IMR-90 (cell line): ENCODE data around the gene TCHH. TPM values are rescaled to one million over a fixed set of nuclear protein-coding genes. Genes with fewer than 3 reads are reported as not detected.

Experiments used
- ATAC-seq: fragments of 200-7000 bp; cut with Tn5 transposase; 2 replicates; pipeline ENCODE4 v1.9.1; 2020; ENCODE audit warnings: low read depth, mild to moderate bottlenecking, moderate library complexity
- BruUV-seq: library from RNA; stranded (reverse); fragments of 400-500 nt; replicated peaks from 2 replicates; lab custom pipeline; 2021; lab: Mats Ljungman, UMichigan
- CTCF ChIA-PET: fragments of 300-600 bp; formaldehyde crosslinking; extraction: SDS; loops from one replicate; lab custom pipeline; 2021; ENCODE audit warnings: antibody characterized with exemption; lab: Yijun Ruan, JAX
- POLR2A ChIA-PET: fragments of 300-600 bp; sonication (Branson Sonifier 250); formaldehyde crosslinking; loops from one replicate; lab custom pipeline; 2022; ENCODE audit warnings: antibody characterized with exemption; ENCODE audit not compliant: unreplicated experiment; lab: Charles Lee
- DNase-seq: peaks from one replicate; pipeline ENCODE4 v3.0.0; 2013
- H2AFZ ChIP-seq: replicated peaks from 2 replicates; pipeline ENCODE3; 2013; ENCODE audit warnings: low read length, mild to moderate bottlenecking; ENCODE audit not compliant: poor library complexity
- H2AK5ac ChIP-seq: 2 replicates; pipeline ENCODE4 v1.6.1; 2013; ENCODE audit warnings: low read depth, low read length, inconsistent platforms
- H2AK9ac ChIP-seq: replicated peaks from 2 replicates; pipeline ENCODE3; 2013; ENCODE audit warnings: mild to moderate bottlenecking, low read depth, low read length, moderate library complexity; ENCODE audit not compliant: poor library complexity
- H2BK120ac ChIP-seq: 2 replicates; pipeline ENCODE4 v1.6.1; 2013; ENCODE audit warnings: low read depth, low read length, inconsistent platforms
- H2BK15ac ChIP-seq: 3 replicates; pipeline ENCODE4 v1.6.1; 2013; ENCODE audit warnings: low read depth, low read length, inconsistent platforms
- H2BK20ac ChIP-seq: 2 replicates; pipeline ENCODE4 v1.6.1; 2013; ENCODE audit warnings: low read depth, mild to moderate bottlenecking, inconsistent platforms, low read length, moderate library complexity
- H2BK5ac ChIP-seq: 2 replicates; pipeline ENCODE4 v1.6.1; 2013; ENCODE audit warnings: mild to moderate bottlenecking, low read depth, low read length, inconsistent platforms; ENCODE audit not compliant: poor library complexity, severe bottlenecking
- H3K14ac ChIP-seq: replicated peaks from 2 replicates; pipeline ENCODE4 v1.6.1; 2013; ENCODE audit warnings: low read depth, low read length, inconsistent platforms
- H3K18ac ChIP-seq: 2 replicates; pipeline ENCODE4 v1.6.1; 2013; ENCODE audit warnings: low read depth, low read length, control low read depth
- H3K23ac ChIP-seq: 2 replicates; pipeline ENCODE4 v1.6.1; 2013; ENCODE audit warnings: low read depth, low read length, inconsistent platforms
- H3K27ac ChIP-seq: 2 replicates; pipeline ENCODE4 v1.5.1; 2013; ENCODE audit warnings: mild to moderate bottlenecking, control low read depth, low read length; ENCODE audit not compliant: insufficient read depth
- H3K27me3 ChIP-seq: 2 replicates; pipeline ENCODE4 v1.6.1; 2013; ENCODE audit warnings: low read length; ENCODE audit not compliant: control insufficient read depth, insufficient read depth
- H3K36me3 ChIP-seq: 2 replicates; pipeline ENCODE4 v1.6.1; 2013; ENCODE audit warnings: low read length, mixed read lengths; ENCODE audit not compliant: control insufficient read depth, insufficient read depth
- H3K4ac ChIP-seq: 2 replicates; pipeline ENCODE4 v1.6.1; 2013; ENCODE audit warnings: low read depth, low read length, inconsistent platforms
- H3K4me1 ChIP-seq: 2 replicates; pipeline ENCODE4 v1.6.1; 2013; ENCODE audit warnings: low read length, mixed read lengths; ENCODE audit not compliant: control insufficient read depth, insufficient read depth
- H3K4me2 ChIP-seq: 2 replicates; pipeline ENCODE4 v1.6.1; 2013; ENCODE audit warnings: low read depth, mild to moderate bottlenecking, control low read depth, low read length, moderate library complexity
- H3K4me3 ChIP-seq: 2 replicates; pipeline ENCODE4 v1.5.1; 2013; ENCODE audit warnings: low read depth, mild to moderate bottlenecking, control low read depth, low read length, moderate library complexity; ENCODE audit not compliant: insufficient read depth
- H3K56ac ChIP-seq: 2 replicates; pipeline ENCODE4 v1.6.1; 2013; ENCODE audit warnings: low read length, inconsistent platforms; ENCODE audit not compliant: insufficient read depth; ENCODE audit errors: extremely low read depth
- H3K79me1 ChIP-seq, 2 experiments: 2 replicates each; pipeline ENCODE4 v1.6.1; 2013; ENCODE audit warnings: low read length in 2 of 2, inconsistent platforms in 1 of 2, low read depth in 1 of 2
- H3K9ac ChIP-seq: 2 replicates; pipeline ENCODE4 v1.6.1; 2013; ENCODE audit warnings: low read depth, low read length, control low read depth
- H3K9me1 ChIP-seq: 2 replicates; pipeline ENCODE4 v1.6.1; 2013; ENCODE audit warnings: low read length, inconsistent platforms; ENCODE audit not compliant: insufficient read depth
- H3K9me3 ChIP-seq: 2 replicates; pipeline ENCODE4 v1.6.1; 2013; ENCODE audit warnings: low read length; ENCODE audit not compliant: control insufficient read depth, insufficient read depth
- H4K20me1 ChIP-seq: 2 replicates; pipeline ENCODE4 v1.6.1; 2013; ENCODE audit warnings: low read length, inconsistent platforms; ENCODE audit not compliant: insufficient read depth
- H4K5ac ChIP-seq: 2 replicates; pipeline ENCODE4 v1.6.1; 2013; ENCODE audit warnings: mild to moderate bottlenecking, low read depth, low read length, control low read depth
- H4K8ac ChIP-seq, 2 experiments: 2 replicates each; pipeline ENCODE4 v1.6.1; 2013; ENCODE audit warnings: low read depth in 2 of 2, low read length in 2 of 2, control low read depth in 1 of 2, inconsistent platforms in 1 of 2
- H4K91ac ChIP-seq: 2 replicates; pipeline ENCODE4 v1.6.1; 2013; ENCODE audit warnings: low read depth, low read length, inconsistent platforms; ENCODE audit not compliant: insufficient read depth
- ELK1 ChIP-seq: fragments of 150-350 bp; IDR thresholded peaks from 2 replicates; pipeline ENCODE4 v1.6.1; 2016; ENCODE audit warnings: low read depth, mild to moderate bottlenecking, low read length, moderate library complexity, borderline replicate concordance
- MAFK ChIP-seq: IDR thresholded peaks from 2 replicates; pipeline ENCODE4 v1.6.1; 2012; ENCODE audit warnings: low read depth, low read length, improper control_type of control experiment
- MAZ ChIP-seq: IDR thresholded peaks from 2 replicates; pipeline ENCODE4 v1.6.1; 2012; ENCODE audit warnings: low read depth, mild to moderate bottlenecking, low read length, improper control_type of control experiment, moderate library complexity, borderline replicate concordance
- NFE2L2 ChIP-seq: fragments of 150-350 bp; IDR thresholded peaks from 2 replicates; pipeline ENCODE4 v1.6.1; 2016; ENCODE audit warnings: low read depth, mild to moderate bottlenecking, low read length
- RAD21 ChIP-seq: IDR thresholded peaks from 2 replicates; pipeline ENCODE4 v1.6.1; 2012; ENCODE audit warnings: low read length, improper control_type of control experiment
- RCOR1 ChIP-seq: IDR thresholded peaks from 2 replicates; pipeline ENCODE4 v1.6.1; 2012; ENCODE audit warnings: mild to moderate bottlenecking, low read length, improper control_type of control experiment; ENCODE audit not compliant: insufficient replicate concordance
- RFX5 ChIP-seq: IDR thresholded peaks from 2 replicates; pipeline ENCODE4 v1.8.0; 2012; ENCODE audit warnings: low read depth, mild to moderate bottlenecking, low read length, moderate library complexity
- USF2 ChIP-seq: fragments of 150-350 bp; IDR thresholded peaks from 2 replicates; pipeline ENCODE4 v1.6.1; 2017; ENCODE audit warnings: mild to moderate bottlenecking, antibody characterized with exemption, low read length, low read depth
- WGBS, 2 experiments: methylation state at CpG; one replicate each; pipeline versions ENCODE4 v1.1.5 to v1.1.7; 2013; ENCODE audit warnings: missing lambda C conversion rate in 2 of 2; ENCODE audit not compliant: insufficient read length in 1 of 2; ENCODE audit errors: extremely low coverage in 2 of 2; 5-methylcytosine and 5-hydroxymethylcytosine counted together
- dilution Hi-C: fragments of 300-500 bp; cut with HindIII; formaldehyde crosslinking; loops from one replicate; pipeline ENCODE4 v1.14.3; 2018; ENCODE audit warnings: low sequenced_read_pairs; ENCODE audit not compliant: unreplicated experiment
- in situ Hi-C: fragments of 300-500 bp; cut with MboI; formaldehyde crosslinking; loops from 3 replicates; pipeline ENCODE4 v1.14.3; 2019; ENCODE audit warnings: low sequenced_read_pairs, inconsistent platforms, mixed read lengths
- intact Hi-C: fragments of 100-400 bp; cut with micrococcal nuclease; formaldehyde crosslinking; loops from 2 replicates; pipeline ENCODE4 v1.10.0; 2022
- polyA plus RNA-seq, 3 experiments: library from polyadenylated mRNA; depleted of rRNA; stranded (reverse); fragments of >200 nt; gene quantifications; 2 replicates each; pipeline ENCODE4 v1.2.3, GENCODE V29; 2012; ENCODE audit warnings: low replicate concordance in 1 of 3
- total RNA-seq: library from RNA; depleted of rRNA; stranded (reverse); fragments of >200 nt; gene quantifications from 2 replicates; pipeline ENCODE4 v1.2.3, GENCODE V29; 2012
- TF ChIP-seq, protein P1 (sequence below): conservative IDR thresholded peaks from 2 replicates; pipeline ENCODE4 v1.5.1; 2012; ENCODE audit warnings: mild to moderate bottlenecking, low read depth, low read length, improper control_type of control experiment

TCHH gene
- total and polyA plus RNA-seq, 2 of the 4 experiments (the other 2 are of a cell fraction): not detected

DNA sequence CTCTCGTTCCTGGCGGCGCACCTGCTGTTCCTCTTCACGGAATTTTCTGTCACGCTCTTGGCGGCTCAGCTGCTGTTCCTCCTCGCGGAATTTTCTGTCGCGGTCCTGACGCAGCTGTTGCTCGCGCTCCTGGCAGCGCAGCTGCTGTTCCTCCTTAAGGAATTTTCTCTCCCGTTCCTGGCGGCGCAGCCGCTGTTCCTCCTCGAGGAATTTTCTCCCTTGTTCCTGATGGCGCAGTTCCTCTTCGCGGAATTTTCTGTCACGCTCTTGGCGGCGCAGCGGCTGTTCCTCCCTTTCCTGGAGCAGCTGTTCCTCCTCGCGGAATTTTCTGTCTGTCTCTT is 6.4 kb downstream of the TCHH start:
- POLR2A ChIA-PET: no interaction called here

More for the DNA sequence above, 6.4 kb downstream of the TCHH start:
- Histone ChIP-seq H3K23ac (no peak overlapping the region), H3K27me3 (peaks cover 61% of the 10 kb centered on the region), H2AK9ac (no peak overlapping the region), H2AK5ac (no peak overlapping the region), H4K91ac (no peak overlapping the region), H2BK20ac (no peak overlapping the region), H3K56ac (no peak overlapping the region), H3K4me2 (peak overlapping the region; percentile 62; the same call in 1 of the 2 replicates), H3K9ac (no peak overlapping the region), H2BK5ac (no peak overlapping the region), H4K5ac (no peak overlapping the region), H3K36me3 (no peaks in the 10 kb centered on the region), H2AFZ (no peak overlapping the region), H4K20me1 (no peaks in the 10 kb centered on the region; the same call in 1 of the 2 replicates), H2BK15ac (no peak overlapping the region), H4K8ac (no peak overlapping the region), H3K9me3 (peaks cover 21% of the 10 kb centered on the region), H3K4me1 (peaks cover 3% of the 10 kb centered on the region; the same call in 1 of the 2 replicates), H3K4me3 (no peak overlapping the region), H2BK120ac (no peak overlapping the region), H3K27ac (no peak overlapping the region), H3K18ac (no peak overlapping the region), H3K9me1 (no peaks in the 10 kb centered on the region), H3K79me1 (no peaks in the 10 kb centered on the region), H3K4ac (no peak overlapping the region), H3K14ac (no peak overlapping the region)
- dilution Hi-C loops: no loop called here
- DNase-seq (no peak), ATAC-seq (no peak)
- in situ Hi-C loops: no loop called here
- intact Hi-C loops: no loop called here
- TF ChIP-seq NFE2L2: no peak
- TF ChIP-seq, protein P1, sequence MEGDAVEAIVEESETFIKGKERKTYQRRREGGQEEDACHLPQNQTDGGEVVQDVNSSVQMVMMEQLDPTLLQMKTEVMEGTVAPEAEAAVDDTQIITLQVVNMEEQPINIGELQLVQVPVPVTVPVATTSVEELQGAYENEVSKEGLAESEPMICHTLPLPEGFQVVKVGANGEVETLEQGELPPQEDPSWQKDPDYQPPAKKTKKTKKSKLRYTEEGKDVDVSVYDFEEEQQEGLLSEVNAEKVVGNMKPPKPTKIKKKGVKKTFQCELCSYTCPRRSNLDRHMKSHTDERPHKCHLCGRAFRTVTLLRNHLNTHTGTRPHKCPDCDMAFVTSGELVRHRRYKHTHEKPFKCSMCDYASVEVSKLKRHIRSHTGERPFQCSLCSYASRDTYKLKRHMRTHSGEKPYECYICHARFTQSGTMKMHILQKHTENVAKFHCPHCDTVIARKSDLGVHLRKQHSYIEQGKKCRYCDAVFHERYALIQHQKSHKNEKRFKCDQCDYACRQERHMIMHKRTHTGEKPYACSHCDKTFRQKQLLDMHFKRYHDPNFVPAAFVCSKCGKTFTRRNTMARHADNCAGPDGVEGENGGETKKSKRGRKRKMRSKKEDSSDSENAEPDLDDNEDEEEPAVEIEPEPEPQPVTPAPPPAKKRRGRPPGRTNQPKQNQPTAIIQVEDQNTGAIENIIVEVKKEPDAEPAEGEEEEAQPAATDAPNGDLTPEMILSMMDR: no peak
- TF ChIP-seq RAD21: no peak
- no peak for TF ChIP-seq RCOR1
- no peak for TF ChIP-seq MAZ
- TF ChIP-seq RFX5: no peak
- TF ChIP-seq USF2: no peak
- TF ChIP-seq ELK1: no peak
- no peak for TF ChIP-seq MAFK
- CTCF ChIA-PET: interaction anchor here (1.2 kb wide), 1 partner anchor 21 kb away, joined by 3 read pairs; no protein-coding TSS in a partner anchor
- BruUV-seq: no TSS peak
- 15% methylated on average over 22 of the region's 28 CpGs; no CpG with 5 or more reads in 1 of the 2 experiments for WGBS, 2 experiments
